Suppressor macrophage (primary cell): ENCODE data around the gene CENPP.
A peak's percentile ranks its signal among the peaks of the same experiment; 100 is the strongest.

Experiments
- DNase-seq, 4 experiments: peaks; one replicate each; pipeline ENCODE4 v3.0.0-alpha.2; 2020 to 2022

Gene CENPP

DNA sequence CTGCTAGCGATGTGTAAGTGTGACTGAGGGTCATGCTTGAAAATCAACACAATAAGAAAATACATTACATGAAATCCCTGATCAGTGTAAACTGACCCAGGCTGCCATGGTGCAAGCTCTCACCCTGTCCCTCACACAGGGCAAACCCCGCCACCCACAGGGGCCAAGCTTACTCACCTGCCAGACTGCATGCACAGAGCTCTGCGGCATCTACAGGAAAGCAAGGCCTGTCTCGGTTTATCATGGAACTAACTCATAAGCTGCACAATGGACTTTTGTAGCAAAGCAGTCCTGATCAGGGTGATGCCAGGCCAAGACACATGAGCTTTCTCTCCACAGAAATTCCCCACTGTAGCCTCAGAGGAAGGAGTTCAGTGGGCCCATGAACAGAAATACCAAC lies 334.5 kb downstream of the CENPP start:
- DNase-seq, result no peak

DNA sequence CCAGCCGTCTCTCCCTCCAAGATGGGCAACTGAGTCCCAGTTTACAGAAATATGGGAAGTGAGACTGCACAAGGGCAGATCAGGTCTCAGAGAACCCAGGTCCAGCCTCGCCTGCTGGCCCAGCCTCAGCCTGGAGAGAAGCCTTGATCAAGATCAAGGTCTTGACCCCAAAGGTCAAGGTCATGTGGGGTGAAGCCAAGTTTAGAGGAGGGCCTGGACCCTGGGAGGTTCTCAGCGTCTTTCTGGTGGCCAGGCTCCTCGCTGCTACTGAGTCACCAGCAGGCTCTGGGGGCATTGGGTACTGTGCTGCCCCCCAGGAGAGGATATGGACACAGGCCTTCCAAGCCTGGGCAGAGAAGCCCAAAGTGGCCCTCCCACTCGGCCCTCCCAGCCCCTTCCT lies 335.4 kb downstream of the CENPP start:
- no peak for DNase-seq

DNA sequence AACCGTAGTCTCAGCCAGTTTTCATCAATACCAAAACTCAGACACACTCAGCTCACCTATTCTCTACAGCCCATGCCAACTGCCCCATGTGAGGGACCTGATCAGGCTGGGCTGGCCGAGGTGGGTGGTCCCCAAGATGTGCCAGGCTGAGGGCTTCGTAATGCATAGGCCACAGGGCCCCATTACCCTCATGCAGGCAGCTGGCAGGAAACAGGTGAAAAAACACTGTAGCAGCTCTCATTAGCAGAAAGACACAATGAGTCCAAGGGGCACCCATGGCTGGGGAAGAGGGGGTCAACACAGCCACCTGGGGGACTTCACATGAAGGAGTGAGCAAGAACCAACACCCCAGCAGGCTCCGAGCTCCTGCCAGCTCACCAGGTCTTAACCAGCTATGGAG lies 336.0 kb downstream of the CENPP start:
- no peak for DNase-seq

DNA sequence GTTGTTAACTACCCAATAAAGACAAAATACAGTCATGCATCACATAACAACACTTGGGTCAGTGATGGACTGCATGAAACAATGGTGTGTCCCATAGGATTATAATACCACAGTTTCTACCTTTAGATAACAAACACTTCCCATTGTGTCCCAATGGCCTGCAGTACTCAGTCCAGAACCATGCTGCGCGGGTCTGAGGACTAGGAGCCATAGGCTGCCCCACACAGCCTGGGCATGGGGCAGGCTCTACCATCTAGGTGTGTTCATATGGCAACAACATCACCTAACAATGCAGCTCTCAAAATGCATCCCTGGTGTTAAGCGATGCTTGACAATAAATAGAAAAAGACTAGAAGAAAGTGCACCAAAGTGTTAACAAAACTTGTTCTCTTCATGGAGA lies 337.4 kb downstream of the CENPP start:
- no peak for DNase-seq

DNA sequence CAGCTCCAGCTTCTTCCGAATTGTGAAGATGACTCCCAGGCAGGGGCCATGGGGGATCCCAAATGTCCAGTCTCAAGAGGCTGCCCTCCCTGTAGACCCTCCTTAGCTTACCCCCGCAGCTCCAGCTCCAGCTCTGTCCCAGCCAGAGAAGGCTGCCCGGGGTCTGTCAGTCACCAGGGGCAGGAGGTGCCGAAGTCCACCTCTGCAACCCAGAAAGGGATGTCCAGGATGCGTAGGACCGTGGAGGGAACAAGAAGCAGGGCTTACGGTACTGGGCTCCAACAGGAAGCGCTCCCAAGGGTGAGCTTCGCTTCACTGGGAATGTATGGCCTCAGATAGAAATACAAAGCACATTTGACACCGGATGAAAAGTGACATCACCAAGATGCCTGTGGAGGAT lies 338.2 kb downstream of the CENPP start:
- DNase-seq, result no peak

DNA sequence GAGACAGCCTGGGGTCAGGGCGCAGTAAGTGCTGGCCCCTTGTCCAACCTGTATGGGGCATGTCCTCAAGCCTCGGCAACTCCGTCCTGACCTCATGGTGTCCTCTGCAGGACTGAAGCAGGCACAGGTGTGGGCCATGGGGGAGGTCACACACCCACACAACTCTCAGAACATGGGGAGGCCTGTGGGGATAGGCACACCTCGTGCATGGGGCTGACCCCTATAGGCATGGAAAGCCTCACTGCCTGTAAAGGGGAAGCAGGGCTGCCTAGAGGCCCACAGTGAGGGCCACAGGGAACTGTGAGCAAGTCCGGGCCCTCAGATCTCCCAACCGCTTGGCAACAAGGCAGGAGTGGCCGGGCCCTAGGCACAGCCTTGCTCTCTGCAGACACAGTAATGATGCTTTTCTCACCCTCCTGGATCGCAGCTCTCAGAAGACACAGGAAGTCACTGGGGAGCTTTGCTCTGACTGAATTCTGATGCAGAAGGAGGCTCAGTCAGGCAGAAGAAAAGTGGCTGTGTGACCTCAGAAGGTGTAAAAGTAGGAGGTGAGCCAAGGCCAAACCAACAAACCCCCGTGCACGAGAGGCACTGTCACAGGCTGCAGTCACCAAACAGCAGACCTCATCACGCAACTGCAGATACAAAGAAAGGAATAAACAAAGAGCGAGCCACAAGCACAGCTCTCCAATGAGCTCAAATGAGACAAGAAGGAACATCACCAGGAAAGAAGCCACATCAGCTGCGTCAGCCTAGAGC lies 338.8 kb downstream of the CENPP start:
- DNase-seq, result no peak

DNA sequence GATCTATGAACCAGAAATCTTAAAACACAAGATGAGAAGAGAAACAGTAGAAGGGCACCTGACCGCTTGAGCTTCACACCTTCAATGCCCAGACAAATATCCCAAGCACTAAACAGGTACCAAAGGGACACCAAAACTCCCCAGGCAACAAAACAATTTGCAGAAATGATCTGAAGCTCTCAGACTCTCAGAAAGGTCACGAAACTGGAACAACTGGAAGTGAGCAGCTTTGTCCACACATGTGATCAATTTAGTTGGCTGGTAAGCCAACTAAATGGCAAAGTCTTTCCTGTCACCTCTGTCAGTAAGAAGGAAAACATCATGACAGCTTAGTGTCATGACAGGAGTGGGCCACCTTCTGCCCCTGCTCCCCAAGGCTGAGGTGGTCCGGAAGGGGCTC lies 340.1 kb downstream of the CENPP start:
- DNase-seq, result no peak

DNA sequence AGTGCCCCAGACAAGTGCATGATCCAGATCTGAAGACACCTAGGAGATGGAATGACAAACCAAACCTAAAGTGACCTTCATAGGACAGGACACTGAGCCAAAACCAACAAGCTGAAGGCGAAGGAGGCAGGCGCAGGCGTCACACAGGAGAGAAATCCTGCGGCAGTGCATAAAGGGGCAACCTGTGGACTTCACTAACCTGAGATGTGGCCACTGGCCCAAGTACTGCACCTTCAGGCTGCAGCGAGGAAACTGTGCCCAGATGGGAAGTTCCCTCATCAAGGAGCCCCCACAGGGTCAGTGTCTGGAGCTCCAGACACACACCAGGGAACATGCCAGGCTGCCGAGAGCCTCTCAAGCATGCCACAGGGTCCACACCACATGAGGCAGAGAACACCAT lies 340.5 kb downstream of the CENPP start:
- no peak for DNase-seq

DNA sequence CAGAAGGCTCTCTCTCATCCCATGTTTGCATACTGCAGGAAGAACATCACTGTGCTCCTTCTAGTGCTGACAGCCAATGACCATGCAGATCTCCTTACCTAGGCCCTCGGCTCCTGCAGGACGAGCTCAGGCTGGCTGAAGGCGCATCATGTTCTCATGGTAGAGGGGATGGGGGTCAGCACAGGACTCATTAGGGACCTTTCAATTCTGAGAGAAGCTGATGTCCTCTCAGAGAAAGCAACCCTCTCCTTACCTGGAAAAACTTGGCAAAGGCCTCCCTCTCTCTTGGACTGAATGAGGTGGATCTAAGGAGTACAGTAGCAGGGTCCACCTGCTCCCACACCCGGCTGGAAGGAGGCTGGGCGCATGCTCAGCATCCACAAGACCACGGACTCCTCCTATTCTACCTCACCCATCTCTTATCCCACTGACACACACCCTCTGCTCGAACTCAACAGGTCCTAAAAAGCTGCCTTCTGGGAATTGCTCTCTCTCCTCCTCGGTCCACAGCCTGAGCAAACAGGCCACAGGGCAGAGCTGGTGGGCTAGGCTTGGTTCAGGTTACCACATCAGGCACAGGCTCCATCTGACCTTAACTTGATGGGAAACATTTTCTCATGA lies 341.3 kb downstream of the CENPP start:
- no peak for DNase-seq

DNA sequence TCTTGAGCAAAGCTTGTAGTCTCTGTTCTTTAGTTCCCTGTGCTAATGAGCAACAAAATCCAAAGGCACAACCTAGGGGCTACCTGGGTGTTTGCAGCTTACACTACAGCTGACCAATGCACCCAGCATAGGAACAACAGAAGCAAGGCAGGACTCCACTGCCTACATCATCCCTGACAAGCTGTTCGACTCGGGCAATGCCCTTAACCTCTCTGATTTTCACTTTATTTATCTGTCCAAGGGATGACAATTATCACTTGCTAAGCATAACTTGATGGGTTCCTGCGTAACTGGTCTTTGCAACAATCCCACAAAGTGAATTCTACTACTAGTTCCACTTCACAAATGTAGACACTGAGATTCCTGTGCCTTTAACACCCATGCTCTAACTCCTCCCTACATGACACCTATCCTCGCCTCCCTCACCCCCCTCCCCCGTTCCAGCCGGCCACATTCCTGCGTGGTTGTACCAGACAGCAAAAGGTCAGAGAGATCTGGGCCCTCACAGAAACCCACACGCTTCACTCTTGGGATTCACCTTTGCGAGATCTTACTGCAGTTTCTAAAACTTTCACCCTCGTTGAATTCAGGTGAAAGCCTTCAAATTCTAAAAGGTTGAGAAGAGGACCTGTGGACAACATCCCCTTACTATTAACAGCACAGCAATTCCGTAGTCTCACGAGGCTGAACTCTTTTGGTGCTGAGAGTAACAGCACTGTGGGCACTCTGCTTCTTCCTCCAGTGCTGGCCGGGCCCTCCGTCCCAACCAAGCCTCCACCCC lies 343.2 kb downstream of the CENPP start:
- DNase-seq, result peak; percentile 26 to 60 (median 41)

DNA sequence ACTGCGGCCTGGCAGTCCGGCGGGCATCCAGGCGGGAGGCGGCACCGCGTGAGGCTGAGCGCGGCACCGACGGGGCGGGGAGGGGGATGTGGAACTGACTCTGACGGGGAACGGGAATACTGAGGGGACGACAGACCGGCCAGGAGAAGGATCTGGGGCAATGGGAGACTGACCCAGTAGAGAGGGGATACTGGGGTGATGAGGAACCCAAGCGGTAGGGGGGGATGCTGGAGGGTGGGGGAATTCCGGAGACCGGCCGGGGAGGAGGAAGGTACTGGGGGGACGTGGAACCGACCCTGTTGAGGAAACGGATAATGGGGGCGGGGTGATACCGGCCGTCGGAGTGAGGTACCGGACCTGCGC lies 343.8 kb downstream of the CENPP start:
- peak; percentile 48 to 81 (median 64) for DNase-seq
